Peyer's patch (tissue), 4 donors: ENCODE data around the gene E2F8.

ENCODE experiments used
- CTCF ChIP-seq, 6 experiments: fragments of 450-650 bp in 4 of 6; fragments of 200-600 bp in 2 of 6; sonication (generic) in 1 of 6; IDR thresholded peaks; one replicate each; pipeline ENCODE4 v1.5.1; 2017 to 2019; ENCODE audit warnings: antibody characterized with exemption in 6 of 6, mild to moderate bottlenecking in 3 of 6, moderate library complexity in 1 of 6
- POLR2A ChIP-seq, 2 donors: fragments of 450-650 bp; IDR thresholded peaks; one replicate each; pipeline ENCODE4 v1.5.1; 2017; ENCODE audit warnings: antibody characterized with exemption in 2 of 2, mild to moderate bottlenecking in 2 of 2, moderate library complexity in 2 of 2

- TF ChIP-seq CTCF (IDR thresholded peaks at IDR 0.05) (no peak), POLR2A (IDR thresholded peaks at IDR 0.05) (no peak)
Observed at GRCh38 chr11:19209617-19210370, 31.0 kb downstream of the E2F8 start.
